ENCODE data around the gene C14orf132. TPM values are rescaled to one million over a fixed set of nuclear protein-coding genes. Genes with fewer than 3 reads are reported as not detected.

The C14orf132 gene
- total RNA-seq, 2 experiments from 2014 or later: 1.6 to 2.3 TPM

DNA sequence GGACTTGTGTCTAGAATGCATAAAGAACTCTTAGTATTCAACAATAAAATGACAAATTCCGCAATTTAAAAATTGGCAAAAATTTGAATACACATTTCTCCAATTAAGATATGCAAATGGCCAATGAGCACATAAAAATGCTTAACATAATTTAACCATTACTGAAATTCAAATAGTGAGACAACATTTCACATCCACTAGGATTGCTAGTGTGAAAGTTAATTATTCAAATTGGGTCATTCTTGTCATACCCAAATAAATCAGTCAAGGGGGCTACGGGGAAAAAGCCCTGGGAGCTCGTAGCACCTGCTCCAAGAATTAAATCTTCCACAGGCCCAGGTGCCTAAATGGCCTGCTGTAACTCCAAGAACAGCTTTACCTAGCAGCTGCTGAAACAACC, 25.0 kb upstream of the C14orf132 start:
- Mint-ChIP-seq H3K27me3 (peaks cover 22% of the 10 kb centered on the region), H3K27ac (no peak overlapping the region), H3K36me3 (ENCODE audit: low read depth) (peaks cover 2% of the 10 kb centered on the region), H3K4me3 (no peak overlapping the region), H3K9me3 (peaks cover 12% of the 10 kb centered on the region), H3K4me1 (ENCODE audit: low read depth) (no peaks in the 10 kb centered on the region)
- ChIA-PET CTCF (no interaction called here), POLR2A (no interaction called here)
- TF ChIP-seq, protein P1, sequence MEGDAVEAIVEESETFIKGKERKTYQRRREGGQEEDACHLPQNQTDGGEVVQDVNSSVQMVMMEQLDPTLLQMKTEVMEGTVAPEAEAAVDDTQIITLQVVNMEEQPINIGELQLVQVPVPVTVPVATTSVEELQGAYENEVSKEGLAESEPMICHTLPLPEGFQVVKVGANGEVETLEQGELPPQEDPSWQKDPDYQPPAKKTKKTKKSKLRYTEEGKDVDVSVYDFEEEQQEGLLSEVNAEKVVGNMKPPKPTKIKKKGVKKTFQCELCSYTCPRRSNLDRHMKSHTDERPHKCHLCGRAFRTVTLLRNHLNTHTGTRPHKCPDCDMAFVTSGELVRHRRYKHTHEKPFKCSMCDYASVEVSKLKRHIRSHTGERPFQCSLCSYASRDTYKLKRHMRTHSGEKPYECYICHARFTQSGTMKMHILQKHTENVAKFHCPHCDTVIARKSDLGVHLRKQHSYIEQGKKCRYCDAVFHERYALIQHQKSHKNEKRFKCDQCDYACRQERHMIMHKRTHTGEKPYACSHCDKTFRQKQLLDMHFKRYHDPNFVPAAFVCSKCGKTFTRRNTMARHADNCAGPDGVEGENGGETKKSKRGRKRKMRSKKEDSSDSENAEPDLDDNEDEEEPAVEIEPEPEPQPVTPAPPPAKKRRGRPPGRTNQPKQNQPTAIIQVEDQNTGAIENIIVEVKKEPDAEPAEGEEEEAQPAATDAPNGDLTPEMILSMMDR (IDR thresholded peaks at IDR 0.05): no peak
- no peak for DNase-seq
- no peak for ATAC-seq
- intact Hi-C loops (cut with micrococcal nuclease): no loop called here

DNA sequence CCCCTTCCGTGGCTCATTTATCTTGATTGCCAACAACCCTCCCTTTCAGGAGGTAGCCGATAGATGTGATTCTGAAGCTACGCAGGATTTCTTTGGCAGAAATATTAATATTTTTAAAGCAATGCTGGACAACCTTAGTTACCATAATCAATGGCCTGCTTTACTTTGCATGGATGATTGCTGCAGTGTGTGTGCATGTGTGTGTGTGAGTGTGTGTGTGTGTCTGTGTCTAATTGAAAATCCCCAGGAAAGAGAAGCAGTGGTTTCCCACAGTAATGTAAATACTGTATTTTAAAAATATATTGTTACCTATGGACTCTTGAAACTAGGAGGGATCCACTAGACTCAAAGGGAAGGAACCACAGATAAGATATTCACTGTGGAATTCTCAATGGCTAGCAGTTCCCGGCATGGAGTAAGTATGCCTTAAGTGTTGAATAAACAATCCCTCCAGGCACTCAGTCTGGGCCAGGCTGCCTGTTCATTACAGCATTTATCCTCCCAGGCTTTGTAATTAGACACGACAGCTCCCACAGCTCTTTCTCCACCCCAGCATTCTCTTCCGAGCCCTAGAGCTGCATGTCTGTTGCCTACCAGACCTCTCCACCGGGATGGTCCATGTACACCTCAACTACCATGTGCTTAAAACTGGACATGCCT, 22.5 kb upstream of the C14orf132 start:
- POLR2A ChIA-PET: no interaction called here
- no peak for DNase-seq
- Mint-ChIP-seq H3K36me3 (ENCODE audit: low read depth) (no peaks in the 10 kb centered on the region), H3K4me1 (ENCODE audit: low read depth) (no peaks in the 10 kb centered on the region), H3K9me3 (peaks cover 2% of the 10 kb centered on the region), H3K27ac (no peak overlapping the region), H3K4me3 (no peak overlapping the region), H3K27me3 (peaks cover 28% of the 10 kb centered on the region)
- intact Hi-C loops (cut with micrococcal nuclease): no loop called here
- ATAC-seq: no peak
- CTCF ChIA-PET: no interaction called here
- TF ChIP-seq, protein P1 (IDR thresholded peaks at IDR 0.05): no peak

DNA sequence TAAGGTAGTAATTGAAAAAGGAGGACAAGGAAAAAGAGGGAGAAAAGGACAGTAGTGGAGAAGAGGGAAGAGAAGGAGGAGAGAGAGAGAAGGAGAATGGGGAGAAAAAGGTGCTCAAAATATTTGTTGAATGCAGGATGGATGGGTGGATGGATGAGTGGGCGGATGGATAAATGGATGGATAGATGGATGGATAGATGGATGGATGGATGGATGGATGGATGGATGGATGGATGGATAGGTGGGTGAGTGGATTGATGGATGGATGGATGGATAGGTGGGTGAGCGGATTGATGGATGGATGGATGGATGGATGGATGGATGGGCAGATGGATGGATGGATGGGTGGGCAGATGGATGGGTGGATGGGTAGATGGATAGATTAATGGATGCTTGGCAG, 21.3 kb upstream of the C14orf132 start:
- Mint-ChIP-seq H3K27ac (no peak overlapping the region), H3K4me1 (ENCODE audit: low read depth) (no peaks in the 10 kb centered on the region), H3K27me3 (peaks cover 28% of the 10 kb centered on the region), H3K36me3 (ENCODE audit: low read depth) (no peaks in the 10 kb centered on the region), H3K4me3 (no peak overlapping the region), H3K9me3 (no peaks in the 10 kb centered on the region)
- ATAC-seq (no peak), DNase-seq (no peak)
- intact Hi-C loops (cut with micrococcal nuclease): no loop called here
- POLR2A ChIA-PET: no interaction called here
- CTCF ChIA-PET: no interaction called here
- TF ChIP-seq, protein P1 (IDR thresholded peaks at IDR 0.05): no peak

DNA sequence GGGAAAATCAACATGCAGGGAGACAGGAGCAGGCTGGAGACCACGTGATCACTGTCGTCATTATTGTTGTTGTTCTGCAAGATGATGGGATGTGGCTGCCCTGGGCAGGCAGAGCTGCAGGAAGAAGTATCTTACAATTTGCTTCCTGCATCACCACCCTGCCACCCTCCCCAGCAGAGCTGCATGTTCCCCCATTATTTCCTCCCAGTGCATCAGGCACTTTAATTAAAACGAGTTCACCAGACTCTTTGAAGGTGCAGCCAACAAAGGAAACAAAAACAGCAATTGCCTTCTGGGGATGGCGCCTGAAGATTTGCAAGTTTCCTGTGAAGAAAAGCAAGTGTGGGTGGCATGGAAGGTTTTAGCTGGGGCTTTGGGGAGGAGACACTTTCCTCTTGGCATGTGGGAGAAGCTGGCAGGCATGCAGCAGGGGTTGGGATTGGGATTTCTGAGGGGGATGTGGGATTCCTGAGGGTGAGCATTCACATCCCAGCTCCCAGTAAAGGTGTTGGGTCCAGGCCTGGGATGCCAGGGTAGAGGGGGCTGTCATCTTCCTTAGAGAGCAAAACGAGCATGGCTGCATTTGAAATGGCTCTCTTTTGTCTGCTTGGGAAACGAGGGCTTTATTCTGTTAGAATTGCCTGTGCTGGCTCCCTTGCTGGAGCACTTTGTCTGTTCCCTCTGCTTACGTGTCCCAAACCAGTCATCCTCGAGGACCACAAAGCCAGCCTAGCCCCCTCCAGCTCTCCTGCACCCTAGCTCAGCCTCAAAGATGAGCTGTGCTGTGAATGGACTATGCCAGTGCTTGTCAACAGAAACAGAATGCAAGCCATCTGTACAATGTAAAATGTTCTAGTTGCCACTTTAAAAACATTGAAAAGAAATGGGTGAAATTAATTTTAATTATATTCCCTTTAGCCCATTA, 11.5 kb upstream of the C14orf132 start:
- H3K4me3 Mint-ChIP-seq: no peak overlapping the region
- ATAC-seq: no peak
- no peaks in the 10 kb centered on the region for H3K9me3 Mint-ChIP-seq
- CTCF ChIA-PET: no interaction called here
- H3K36me3 Mint-ChIP-seq (ENCODE audit: low read depth): no peaks in the 10 kb centered on the region
- peaks cover 11% of the 10 kb centered on the region for H3K4me1 Mint-ChIP-seq (ENCODE audit: low read depth)
- POLR2A ChIA-PET: no interaction called here
- DNase-seq: no peak
- H3K27me3 Mint-ChIP-seq: peaks cover 2% of the 10 kb centered on the region
- H3K27ac Mint-ChIP-seq: no peak overlapping the region
- TF ChIP-seq, protein P1 (IDR thresholded peaks at IDR 0.05): no peak
- intact Hi-C loops (cut with micrococcal nuclease): no loop called here

DNA sequence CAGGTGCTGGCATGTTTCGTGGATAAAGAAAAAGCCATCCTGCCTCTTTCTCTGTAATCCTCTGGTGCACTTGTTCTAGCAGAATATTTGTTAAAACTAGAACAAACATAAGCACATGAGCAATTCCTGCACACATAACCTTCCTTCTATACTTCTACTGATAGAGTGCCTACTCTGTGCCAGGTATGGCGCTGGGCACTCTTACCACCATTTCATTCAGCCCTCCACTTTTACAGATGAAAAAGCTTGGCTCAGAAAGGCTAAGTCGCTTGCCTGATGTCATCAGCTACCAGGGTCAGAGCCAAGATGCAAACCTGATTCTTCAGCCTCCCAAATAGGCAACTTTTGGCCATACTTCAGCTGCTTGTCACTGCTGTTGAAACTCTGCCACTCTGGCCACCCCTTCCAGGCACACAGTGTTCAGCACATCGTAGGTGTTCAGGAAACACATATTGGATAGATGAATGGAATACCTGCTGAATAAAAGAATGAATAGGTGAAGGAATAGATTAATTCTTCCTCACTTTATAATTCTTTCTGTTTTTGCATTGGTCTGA, 10.0 kb upstream of the C14orf132 start:
- no peak overlapping the region for H3K4me3 Mint-ChIP-seq
- H3K9me3 Mint-ChIP-seq: no peaks in the 10 kb centered on the region
- no peak for DNase-seq
- CTCF ChIA-PET: no interaction called here
- POLR2A ChIA-PET: no interaction called here
- H3K36me3 Mint-ChIP-seq (ENCODE audit: low read depth): no peaks in the 10 kb centered on the region
- peaks cover 11% of the 10 kb centered on the region for H3K4me1 Mint-ChIP-seq (ENCODE audit: low read depth)
- H3K27ac Mint-ChIP-seq: no peak overlapping the region
- peaks cover 2% of the 10 kb centered on the region for H3K27me3 Mint-ChIP-seq
- TF ChIP-seq, protein P1 (IDR thresholded peaks at IDR 0.05): no peak
- intact Hi-C loops (cut with micrococcal nuclease): no loop called here
- ATAC-seq: no peak
